Iris pigment epithelial cell (primary cell): Measurements from ENCODE around the gene VPS13A.
A peak's percentile ranks its signal among the peaks of the same experiment; 100 is the strongest.
"Not testable (repeated sequence)": the region's sequence is repeated elsewhere in the genome, so short reads cannot be mapped to it uniquely, and the experiment has no call there.

Source experiments
- DNase-seq: peaks from one replicate; pipeline ENCODE4 v3.0.0-alpha.2; 2011; ENCODE audit warnings: low read depth

VPS13A gene

DNA sequence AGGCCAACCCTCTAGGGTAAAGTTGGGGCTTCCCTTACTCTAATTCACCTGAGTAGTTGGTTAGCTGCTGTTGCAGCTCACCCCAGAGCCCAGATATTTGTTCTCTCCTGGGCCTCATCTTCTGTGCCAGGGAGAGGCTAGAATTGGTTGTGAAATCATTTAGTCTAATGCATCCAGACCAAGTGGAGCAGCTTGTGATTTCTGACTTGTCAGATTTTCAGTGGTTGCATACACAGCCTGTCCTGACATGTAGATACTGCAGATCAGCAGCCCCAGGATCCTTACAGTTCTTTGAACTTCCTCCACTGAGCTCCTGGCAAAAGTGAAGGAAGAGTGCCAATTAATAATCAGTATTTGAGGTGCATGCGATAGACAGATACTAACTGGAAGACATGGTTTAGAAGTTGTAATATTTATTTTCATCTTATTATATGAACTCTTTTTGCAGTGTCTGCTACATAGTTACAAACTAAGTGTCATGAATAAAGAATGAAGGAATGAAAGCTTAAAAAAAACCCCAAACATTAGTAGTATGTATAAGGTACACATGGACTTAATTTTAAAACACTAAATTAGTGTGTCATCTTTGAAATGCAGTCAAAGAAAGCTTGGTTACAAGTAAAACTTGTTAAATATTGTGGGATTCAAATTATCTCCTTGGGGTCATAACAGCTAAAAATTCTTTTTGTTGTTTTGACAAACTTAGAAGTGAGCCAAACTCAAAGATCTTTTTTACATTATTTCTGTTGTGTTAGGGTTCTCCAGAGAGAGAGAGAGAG, 128.5 kb downstream of the VPS13A start:
- peak; percentile 57 for DNase-seq

DNA sequence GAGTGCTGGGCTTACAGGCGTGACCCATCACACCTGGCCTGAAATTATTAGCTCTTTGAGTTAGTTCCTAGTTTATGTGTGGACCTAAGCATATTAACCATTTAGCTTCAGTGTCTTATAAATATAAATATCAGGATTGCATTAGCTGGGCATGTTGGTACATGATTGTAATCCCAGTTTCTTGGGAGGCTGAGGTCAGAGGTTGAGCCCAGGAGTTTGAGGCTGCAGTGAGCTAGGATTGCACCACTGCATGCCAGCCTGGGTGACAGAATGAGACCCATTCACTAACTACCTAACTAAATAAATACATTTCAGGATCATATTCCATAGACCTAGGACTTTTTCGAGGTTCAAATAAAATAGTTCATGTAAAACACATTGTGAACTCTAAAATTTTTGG, 129.8 kb downstream of the VPS13A start:
- DNase-seq: no peak

GRCh38 chr9:77316058-77316457, 138.7 kb downstream of the VPS13A start:
- DNase-seq: no peak

DNA sequence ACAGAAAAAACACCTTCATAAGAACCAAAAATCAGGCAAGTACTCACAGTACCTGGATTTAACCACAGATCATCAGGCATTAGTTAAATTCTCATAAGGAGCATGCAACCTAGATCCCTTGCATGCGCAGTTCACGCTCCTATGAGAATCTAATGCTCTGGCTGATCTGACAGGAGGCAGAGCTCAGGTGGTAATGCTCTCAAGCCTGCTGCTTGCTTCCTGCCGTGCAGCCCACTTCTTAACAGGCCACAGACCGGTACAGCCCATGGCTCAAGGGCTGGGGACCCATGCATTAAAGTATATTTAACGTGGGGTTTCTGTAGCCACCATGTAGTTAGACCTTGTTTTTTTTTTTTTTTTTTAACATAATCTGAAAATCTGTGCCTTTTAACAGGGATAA, 147.7 kb downstream of the VPS13A start:
- DNase-seq: no peak

- DNase-seq: no peak
Measured at GRCh38 chr9:77328102-77328501, 150.8 kb downstream of the VPS13A start.

DNA sequence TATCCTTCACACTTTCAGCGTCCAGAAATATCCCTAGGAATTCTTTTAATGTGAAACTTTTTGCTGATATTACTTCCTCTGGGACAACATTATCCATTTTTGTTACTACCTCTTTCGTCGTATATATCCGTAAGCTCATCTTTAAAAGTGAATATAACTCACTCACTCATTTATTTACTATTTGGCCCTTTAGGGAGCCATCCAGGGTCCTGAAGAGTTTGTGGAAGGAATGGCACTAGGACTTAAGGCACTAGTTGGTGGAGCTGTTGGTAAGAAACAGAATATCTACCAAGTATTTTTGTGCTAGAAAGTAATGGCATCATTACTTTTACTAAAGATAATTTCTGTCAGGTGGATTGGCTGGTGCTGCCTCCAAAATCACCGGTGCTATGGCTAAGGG, 192.7 kb downstream of the VPS13A start:
- no peak for DNase-seq

GRCh38 chr9:77374266-77374665, 196.9 kb downstream of the VPS13A start:
- DNase-seq: peak; percentile 24

DNA sequence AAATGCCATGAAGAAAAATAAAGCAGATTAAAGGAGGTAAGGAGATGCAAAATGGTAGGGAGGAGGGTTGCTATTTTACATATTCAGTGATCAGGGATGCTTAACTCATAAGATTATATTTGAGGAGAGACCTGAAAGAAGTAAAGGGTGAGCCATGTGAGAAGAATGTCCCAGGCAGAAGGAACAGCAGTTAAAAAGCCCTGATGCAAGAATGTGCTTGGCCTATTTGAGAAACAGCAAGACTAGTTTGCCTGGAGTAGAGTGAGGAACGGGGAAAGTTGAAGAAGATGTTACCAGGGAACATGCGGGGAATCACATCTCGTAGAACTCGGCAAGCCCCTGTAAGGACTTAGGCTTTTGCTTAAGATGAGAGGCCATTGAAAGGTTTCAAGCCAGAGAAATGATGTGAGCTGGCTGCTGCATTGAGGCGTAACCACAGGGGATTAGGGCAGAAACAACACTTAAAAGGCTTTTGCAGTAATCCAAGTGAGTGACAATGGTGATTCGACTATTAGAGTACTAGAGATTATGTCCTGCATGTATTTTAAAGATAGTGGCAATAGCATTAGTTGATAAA, 198.7 kb downstream of the VPS13A start:
- DNase-seq: peak; percentile 66

- peak; percentile 67 for DNase-seq
Measured at GRCh38 chr9:77384406-77384805, 207.1 kb downstream of the VPS13A start.

DNA sequence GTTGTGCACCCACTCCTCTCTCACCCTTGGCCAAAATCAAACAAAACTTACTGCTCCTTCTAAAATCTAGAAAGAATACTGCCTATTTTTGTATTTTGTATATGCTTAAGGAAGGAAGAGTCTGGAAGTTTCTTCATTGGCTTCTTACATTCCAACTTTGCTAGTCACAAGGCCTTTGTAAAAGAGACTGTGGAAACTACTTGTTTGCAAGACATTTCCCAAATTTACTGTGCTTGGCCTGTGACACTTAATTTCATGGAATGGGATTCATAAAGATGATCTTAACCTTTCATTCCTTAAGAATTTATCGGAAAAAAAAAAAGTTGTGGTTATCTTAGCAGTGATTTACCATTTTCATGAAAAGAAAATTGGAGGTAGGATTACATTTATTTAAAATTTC, 208.9 kb downstream of the VPS13A start:
- peak; percentile 45 for DNase-seq

GRCh38 chr9:77391834-77392233, 214.5 kb downstream of the VPS13A start:
- DNase-seq: no peak

- DNase-seq: no peak
Measured at GRCh38 chr9:77392328-77392727, 215.0 kb downstream of the VPS13A start.

DNA sequence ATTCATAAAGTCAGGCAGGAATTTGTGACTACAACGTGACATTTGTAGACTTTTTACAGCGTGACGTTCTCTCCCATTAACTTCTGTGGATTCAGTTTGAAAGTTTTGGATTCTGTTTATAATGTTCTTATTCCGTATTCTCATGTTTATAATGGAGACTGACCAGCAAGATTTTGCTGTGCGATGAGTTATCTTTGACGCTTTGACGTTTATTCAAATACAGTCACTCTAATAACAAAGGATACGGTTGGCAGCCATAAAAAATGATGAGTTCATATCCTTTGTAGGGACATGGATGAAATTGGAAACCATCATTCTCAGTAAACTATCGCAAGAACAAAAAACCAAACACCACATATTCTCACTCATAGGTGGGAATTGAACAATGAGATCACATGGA, 221.2 kb downstream of the VPS13A start:
- DNase-seq: peak; percentile 24

DNA sequence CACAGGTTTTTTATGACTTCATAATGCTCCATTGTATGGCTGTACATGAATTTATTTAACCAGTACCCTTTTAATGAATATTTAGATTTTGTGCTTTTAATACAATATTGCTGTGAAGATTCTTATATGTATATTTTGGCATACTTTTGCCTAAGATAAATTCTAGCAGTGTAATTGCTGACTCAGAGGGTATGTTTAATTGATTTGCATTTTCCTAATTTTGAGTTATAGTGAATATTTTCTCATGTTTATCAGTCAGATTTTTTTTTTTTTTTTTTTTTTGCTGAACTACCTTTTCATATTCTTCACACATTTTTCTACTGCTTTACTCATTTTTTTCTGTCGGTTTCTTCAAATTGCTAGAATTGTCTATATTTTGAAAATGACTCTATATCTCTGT, 222.6 kb downstream of the VPS13A start:
- no peak for DNase-seq

- DNase-seq: peak; percentile 54
Measured at GRCh38 chr9:77402286-77402685, 225.0 kb downstream of the VPS13A start.

GRCh38 chr9:77403239-77403638, 225.9 kb downstream of the VPS13A start:
- peak; percentile 38 for DNase-seq

DNA sequence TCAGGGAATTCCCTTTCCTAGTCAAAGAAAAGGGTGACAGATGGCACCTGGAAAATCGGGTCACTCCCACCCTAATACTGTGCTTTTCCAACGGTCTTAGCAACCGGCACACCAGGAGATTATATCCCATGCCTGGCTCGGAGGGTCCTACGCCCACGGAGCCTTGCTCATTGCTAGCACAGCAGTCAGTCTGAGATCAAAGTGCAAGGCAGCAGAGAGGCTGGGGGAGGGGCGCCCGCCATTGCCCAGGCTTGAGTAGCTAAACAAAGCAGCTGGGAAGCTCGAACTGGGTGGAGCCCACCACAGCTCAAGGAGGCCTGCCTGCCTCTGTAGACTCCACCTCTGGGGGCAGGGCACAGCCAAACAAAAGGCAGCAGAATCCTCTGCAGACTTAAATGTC, 231.2 kb downstream of the VPS13A start:
- not testable (repeated sequence) for DNase-seq

- DNase-seq: peak; percentile 78
Measured at GRCh38 chr9:77417566-77417965, 240.2 kb downstream of the VPS13A start.

- DNase-seq: no peak
Measured at GRCh38 chr9:77418226-77418625, 240.9 kb downstream of the VPS13A start.

DNA sequence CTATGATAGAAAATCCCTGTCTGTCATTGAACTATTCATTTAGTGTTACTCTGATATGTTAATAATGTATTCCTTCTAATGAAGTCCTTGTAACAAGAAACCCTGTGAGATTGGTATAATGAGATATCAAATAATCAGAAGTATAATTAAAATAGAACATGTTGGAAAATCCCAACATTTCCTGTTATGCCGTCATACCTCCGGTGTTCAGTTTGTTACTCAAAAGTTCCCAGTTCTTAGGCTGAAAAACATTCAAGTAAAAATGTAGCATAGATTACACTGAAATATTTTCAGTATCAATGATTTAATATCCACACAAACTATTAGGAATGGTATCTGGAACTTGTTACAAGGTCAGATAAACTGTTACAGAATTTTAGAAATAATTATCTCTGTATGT, 243.3 kb downstream of the VPS13A start:
- DNase-seq: no peak

- DNase-seq: peak; percentile 64
Measured at GRCh38 chr9:77421506-77422265, 244.4 kb downstream of the VPS13A start.

- DNase-seq: no peak
Measured at GRCh38 chr9:77422969-77423368, 245.6 kb downstream of the VPS13A start.

DNA sequence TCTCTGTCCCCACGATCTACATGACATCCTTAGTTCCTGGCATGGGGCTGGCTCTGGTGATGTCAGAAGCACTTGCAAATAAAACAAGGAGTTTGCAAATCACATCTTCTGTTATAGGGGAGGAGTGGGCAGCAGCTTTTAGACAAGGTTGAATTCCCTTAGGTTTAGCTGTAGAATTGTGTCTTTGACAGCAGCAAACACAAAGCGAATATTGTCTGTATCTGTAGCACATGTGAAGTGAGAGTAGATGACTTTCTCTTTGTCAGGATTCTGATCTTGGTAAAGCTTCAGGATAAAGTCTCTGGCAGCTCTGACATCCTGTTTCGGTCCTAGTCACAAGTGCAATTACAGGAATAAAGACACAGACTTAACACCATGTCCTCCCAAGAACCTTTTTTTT, 246.5 kb downstream of the VPS13A start:
- no peak for DNase-seq
